ENCODE results near the gene PELO. TPM values are rescaled to one million over a fixed set of nuclear protein-coding genes. Genes with fewer than 3 reads are reported as not detected.

PELO gene
- total RNA-seq, 2 donors from 2014 or later, result 10.2 to 14.9 TPM

GRCh38 chr5:52746539-52746938 lies 41.2 kb upstream of the PELO start:
- H3K27ac Mint-ChIP-seq, result no peak overlapping the region
- no peaks in the 10 kb centered on the region for H3K27me3 Mint-ChIP-seq (ENCODE audit: insufficient read depth)
- no peak overlapping the region for H3K4me3 ChIP-seq (ENCODE audit: low read length)
- H3K36me3 Mint-ChIP-seq (ENCODE audit: low read depth), result no peaks in the 10 kb centered on the region
- no peak overlapping the region for H3K27ac ChIP-seq (ENCODE audit: low read depth, low read length)
- H3K36me3 ChIP-seq (ENCODE audit: control insufficient read depth, insufficient read depth, low read length), result no peaks in the 10 kb centered on the region
- no peak overlapping the region for H3K9ac ChIP-seq (ENCODE audit: extremely low read depth, low read length, poor library complexity, severe bottlenecking)
- H3K4me1 ChIP-seq (ENCODE audit: control insufficient read depth, insufficient read depth, low read length), result no peaks in the 10 kb centered on the region
- H3K9me3 ChIP-seq (ENCODE audit: control insufficient read depth, low read length), result no peaks in the 10 kb centered on the region
- H3K9me3 Mint-ChIP-seq, result no peaks in the 10 kb centered on the region
- 96% methylated on average over 2 of the region's 2 CpGs; no CpG with 5 or more reads in 1 of the 2 experiments for WGBS, 2 experiments (ENCODE audit: insufficient coverage in 1 of 2, insufficient read length in 1 of 2)
- no peaks in the 10 kb centered on the region for H3K4me1 Mint-ChIP-seq
- H3K27me3 ChIP-seq (ENCODE audit: control insufficient read depth, insufficient read depth, low read length, poor library complexity, severe bottlenecking), result no peaks in the 10 kb centered on the region
- TF ChIP-seq CTCF (conservative IDR thresholded peaks at IDR 0.05), result no peak
- no peak for DNase-seq
- no peak overlapping the region for H3K4me3 Mint-ChIP-seq

DNA sequence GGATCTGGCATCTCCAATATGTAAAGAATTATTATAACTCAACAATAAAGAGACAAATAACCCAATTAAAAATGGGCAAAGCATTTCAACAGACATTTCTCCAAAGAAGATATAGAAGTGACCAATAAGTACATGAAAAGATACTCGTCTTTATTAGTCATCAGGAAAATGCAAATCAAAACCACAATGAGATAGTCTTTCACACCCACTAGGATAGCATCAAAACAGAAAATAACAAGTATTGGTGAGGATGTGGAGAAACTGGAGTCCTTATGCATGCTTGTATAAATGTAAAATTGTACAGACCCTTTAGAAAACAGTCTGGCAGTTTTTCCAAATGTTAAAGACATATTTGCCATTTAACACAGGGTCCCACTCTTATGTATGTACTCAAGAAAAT lies 39.1 kb upstream of the PELO start:
- Histone ChIP-seq H3K9me3 (ENCODE audit: control insufficient read depth, low read length) (no peaks in the 10 kb centered on the region), H3K27ac (ENCODE audit: low read depth, low read length) (no peak overlapping the region), H3K27me3 (ENCODE audit: control insufficient read depth, insufficient read depth, low read length, poor library complexity, severe bottlenecking) (no peaks in the 10 kb centered on the region), H3K4me3 (ENCODE audit: low read length) (no peak overlapping the region), H3K36me3 (ENCODE audit: control insufficient read depth, insufficient read depth, low read length) (no peaks in the 10 kb centered on the region), H3K4me1 (ENCODE audit: control insufficient read depth, insufficient read depth, low read length) (no peaks in the 10 kb centered on the region), H3K9ac (ENCODE audit: extremely low read depth, low read length, poor library complexity, severe bottlenecking) (no peak overlapping the region)
- H3K9me3 Mint-ChIP-seq, result no peaks in the 10 kb centered on the region
- H3K36me3 Mint-ChIP-seq (ENCODE audit: low read depth), result no peaks in the 10 kb centered on the region
- no peaks in the 10 kb centered on the region for H3K4me1 Mint-ChIP-seq
- no peaks in the 10 kb centered on the region for H3K27me3 Mint-ChIP-seq (ENCODE audit: insufficient read depth)
- DNase-seq, result no peak
- TF ChIP-seq CTCF (conservative IDR thresholded peaks at IDR 0.05), result no peak
- H3K4me3 Mint-ChIP-seq, result no peak overlapping the region
- WGBS, 2 experiments (ENCODE audit: insufficient coverage in 1 of 2, insufficient read length in 1 of 2), result 50% methylated on average over 1 of the region's 1 CpG; no CpG with 5 or more reads in 1 of the 2 experiments
- no peak overlapping the region for H3K27ac Mint-ChIP-seq

DNA sequence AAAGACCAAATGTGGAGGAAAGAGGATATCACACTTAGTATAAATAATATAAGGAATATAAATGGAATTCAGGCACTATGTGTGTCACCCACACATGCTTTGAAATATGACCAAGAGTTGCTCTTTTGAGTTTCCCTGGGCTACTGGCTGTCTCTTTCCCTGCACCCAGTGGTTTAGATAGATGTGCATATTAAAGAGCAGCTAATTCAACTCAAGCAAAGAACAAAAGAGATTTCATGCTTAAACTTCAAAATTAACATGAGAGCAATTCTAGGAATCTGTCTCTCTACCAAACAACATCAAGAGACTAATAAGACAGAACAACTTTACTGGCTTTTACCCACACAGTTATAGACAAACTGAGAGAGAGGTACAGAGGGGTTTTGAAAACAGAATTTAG lies 38.0 kb upstream of the PELO start:
- Mint-ChIP-seq H3K9me3 (no peaks in the 10 kb centered on the region), H3K27ac (no peak overlapping the region), H3K4me1 (no peaks in the 10 kb centered on the region), H3K4me3 (no peak overlapping the region), H3K36me3 (ENCODE audit: low read depth) (no peaks in the 10 kb centered on the region), H3K27me3 (ENCODE audit: insufficient read depth) (no peaks in the 10 kb centered on the region)
- H3K9me3 ChIP-seq (ENCODE audit: control insufficient read depth, low read length), result no peaks in the 10 kb centered on the region
- no peak overlapping the region for H3K4me3 ChIP-seq (ENCODE audit: low read length)
- DNase-seq, result no peak
- H3K36me3 ChIP-seq (ENCODE audit: control insufficient read depth, insufficient read depth, low read length), result no peaks in the 10 kb centered on the region
- no peaks in the 10 kb centered on the region for H3K4me1 ChIP-seq (ENCODE audit: control insufficient read depth, insufficient read depth, low read length)
- H3K27ac ChIP-seq (ENCODE audit: low read depth, low read length), result no peak overlapping the region
- TF ChIP-seq CTCF (conservative IDR thresholded peaks at IDR 0.05), result no peak
- H3K9ac ChIP-seq (ENCODE audit: extremely low read depth, low read length, poor library complexity, severe bottlenecking), result no peak overlapping the region
- no peaks in the 10 kb centered on the region for H3K27me3 ChIP-seq (ENCODE audit: control insufficient read depth, insufficient read depth, low read length, poor library complexity, severe bottlenecking)
